Measurements from ENCODE around the gene OR8K1. TPM values are rescaled to one million over a fixed set of nuclear protein-coding genes. Genes with fewer than 3 reads are reported as not detected.

OR8K1 gene
- polyA plus RNA-seq, 1 of the 3 experiments (the other 2 are of a cell fraction), result not detected

GRCh38 chr11:56375324-56375723 is 29.5 kb downstream of the OR8K1 start, which contains the start of gene OR8U1:
TSS of gene OR8U1 (plus strand) at chr11:56375624. CDS start at chr11:56375624, 0 bp downstream.
- no peak for DNase-seq
- no peaks in the 10 kb centered on the region for H3F3A ChIP-seq (replicated peaks; ENCODE audit: insufficient read depth)
- no peak within 1 kb of the TSS for H3K9ac ChIP-seq
- H3K36me3 ChIP-seq (replicated peaks in 1 of 2; ENCODE audit: control insufficient read depth in 1 of 2, insufficient read depth in 2 of 2, low read length in 1 of 2), result no peaks in the 10 kb centered on the region
- no peaks in the 10 kb centered on the region for H3K4me1 ChIP-seq (ENCODE audit: control insufficient read depth in 1 of 2, insufficient read depth in 2 of 2, low read depth in 1 of 2, low read length in 1 of 2)
- TF ChIP-seq MAX (IDR thresholded peaks at IDR 0.05; ENCODE audit: low read depth), result no peak
- no peak for TF ChIP-seq RCOR1 (IDR thresholded peaks at IDR 0.05; ENCODE audit: low read length)
- TF ChIP-seq NRF1 (IDR thresholded peaks at IDR 0.05; ENCODE audit: low read depth, low read length), result no peak
- TF ChIP-seq GATA2 (CRISPR knock-in tag; IDR thresholded peaks at IDR 0.05), result no peak
- no peak for TF ChIP-seq CTCF (IDR thresholded peaks at IDR 0.05)
- no peak for TF ChIP-seq USF2 (IDR thresholded peaks at IDR 0.05; ENCODE audit: borderline replicate concordance, low read depth, low read length)
- no peak for TF ChIP-seq TCF12 (IDR thresholded peaks at IDR 0.05)
- no peak for TF ChIP-seq FOXJ3 (CRISPR knock-in tag; IDR thresholded peaks at IDR 0.05)
- no peak for TF ChIP-seq CHD2 (IDR thresholded peaks at IDR 0.05; ENCODE audit: low read length, partially characterized antibody)
- TF ChIP-seq MEF2A (IDR thresholded peaks at IDR 0.05; ENCODE audit: borderline replicate concordance, low read depth), result no peak
- TF ChIP-seq NFIC (IDR thresholded peaks at IDR 0.05; ENCODE audit: borderline replicate concordance), result no peak
- no peak for TF ChIP-seq MXI1 (IDR thresholded peaks at IDR 0.05; ENCODE audit: low read depth, low read length)
- TF ChIP-seq FOSL2 (IDR thresholded peaks at IDR 0.05; ENCODE audit: borderline replicate concordance, low read depth), result no peak
- TF ChIP-seq YY1 (IDR thresholded peaks at IDR 0.05; ENCODE audit: low read depth), result no peak
- H3K4me2 ChIP-seq, result no peak within 1 kb of the TSS
- WGBS (ENCODE audit: low lambda C conversion rate), result under 1% methylated on average over 2 of the region's 2 CpGs
- no peaks in the 10 kb centered on the region for H3K9me3 ChIP-seq
- no peak within 1 kb of the TSS for H3K4me3 ChIP-seq (ENCODE audit: low read depth in 2 of 2, low read length in 1 of 2)
- no peaks in the 10 kb centered on the region for H3K27me3 ChIP-seq (ENCODE audit: insufficient read depth)
- no peaks in the 10 kb centered on the region for H3K9me2 ChIP-seq
- H4K20me1 ChIP-seq (ENCODE audit: insufficient read depth), result no peaks in the 10 kb centered on the region
- CTCF ChIA-PET, result no interaction called here
- H3K79me2 ChIP-seq (ENCODE audit: insufficient read depth), result no peaks in the 10 kb centered on the region
- no peak within 1 kb of the TSS for H3K27ac ChIP-seq (ENCODE audit: low read depth in 2 of 2, low read length in 1 of 2)
- H2AFZ ChIP-seq (ENCODE audit: low read depth), result no peak within 1 kb of the TSS
- POLR2A ChIA-PET, result no interaction called here

- no peak overlapping the region for H3K4me3 ChIP-seq (ENCODE audit: low read depth in 2 of 2, low read length in 1 of 2)
- H4K20me1 ChIP-seq (ENCODE audit: insufficient read depth), result no peaks in the 10 kb centered on the region
- H3K9me2 ChIP-seq, result no peaks in the 10 kb centered on the region
- H3K4me1 ChIP-seq (ENCODE audit: control insufficient read depth in 1 of 2, insufficient read depth in 2 of 2, low read depth in 1 of 2, low read length in 1 of 2), result no peaks in the 10 kb centered on the region
- no peak overlapping the region for H2AFZ ChIP-seq (ENCODE audit: low read depth)
- H3K36me3 ChIP-seq (replicated peaks in 1 of 2; ENCODE audit: control insufficient read depth in 1 of 2, insufficient read depth in 2 of 2, low read length in 1 of 2), result no peaks in the 10 kb centered on the region
- no peak overlapping the region for H3K9ac ChIP-seq
- TF ChIP-seq MXI1 (IDR thresholded peaks at IDR 0.05; ENCODE audit: low read depth, low read length), result no peak
- no peak for TF ChIP-seq TEAD4 (IDR thresholded peaks at IDR 0.05; ENCODE audit: borderline replicate concordance, insufficient read depth)
- TF ChIP-seq PBX3 (IDR thresholded peaks at IDR 0.05), result no peak
- no peak for TF ChIP-seq CHD2 (IDR thresholded peaks at IDR 0.05; ENCODE audit: low read length, partially characterized antibody)
- TF ChIP-seq SMC3 (IDR thresholded peaks at IDR 0.05; ENCODE audit: low read depth, low read length), result no peak
- TF ChIP-seq IRF3 (IDR thresholded peaks at IDR 0.05; ENCODE audit: low read depth, low read length), result no peak
- no peak for TF ChIP-seq YY1 (IDR thresholded peaks at IDR 0.05; ENCODE audit: low read depth)
- TF ChIP-seq TAF1 (IDR thresholded peaks at IDR 0.05; ENCODE audit: borderline replicate concordance, low read depth, low read length), result no peak
- no peak for TF ChIP-seq GATA2 (CRISPR knock-in tag; IDR thresholded peaks at IDR 0.05)
- TF ChIP-seq RAD21 (IDR thresholded peaks at IDR 0.05; ENCODE audit: low read length), result no peak
- CTCF ChIA-PET, result interaction anchor here (0.6 kb wide), 1 partner anchor 251 kb away, joined by 3 read pairs; no protein-coding TSS in a partner anchor
- H3F3A ChIP-seq (replicated peaks; ENCODE audit: insufficient read depth), result no peaks in the 10 kb centered on the region
- POLR2A ChIA-PET, result no interaction called here
- no peak for DNase-seq
- no peak overlapping the region for H3K4me2 ChIP-seq
- WGBS (ENCODE audit: low lambda C conversion rate), result 3% methylated on average over 2 of the region's 2 CpGs
- no peaks in the 10 kb centered on the region for H3K9me3 ChIP-seq
- H3K27ac ChIP-seq (ENCODE audit: low read depth in 2 of 2, low read length in 1 of 2), result no peak overlapping the region
- no peaks in the 10 kb centered on the region for H3K79me2 ChIP-seq (ENCODE audit: insufficient read depth)
- no peaks in the 10 kb centered on the region for H3K27me3 ChIP-seq (ENCODE audit: insufficient read depth)
Measured at GRCh38 chr11:56380120-56380519, 34.3 kb downstream of the OR8K1 start.

All from SK-N-SH (cell line).